Gastroesophageal sphincter (tissue), 3 donors: Measurements from ENCODE around the gene TXLNA.

Experiments
- EP300 ChIP-seq: sonication (generic); formaldehyde crosslinking; IDR thresholded peaks from one replicate; pipeline ENCODE4 v1.6.1; 2017; ENCODE audit warnings: antibody characterized with exemption, mild to moderate bottlenecking
- POLR2A ChIP-seq, 2 donors: fragments of 450-650 bp; IDR thresholded peaks; one replicate each; pipeline ENCODE4 v1.6.1; 2017; ENCODE audit warnings: antibody characterized with exemption in 2 of 2, mild to moderate bottlenecking in 2 of 2, moderate library complexity in 1 of 2
- POLR2AphosphoS5 ChIP-seq: sonication (generic); formaldehyde crosslinking; IDR thresholded peaks from one replicate; pipeline ENCODE4 v1.6.1; 2017; ENCODE audit warnings: antibody characterized with exemption
- TF ChIP-seq, protein P1 (sequence below), 4 experiments: fragments of 200-600 bp in 2 of 4; fragments of 450-650 bp in 2 of 4; sonication (generic) in 1 of 4; IDR thresholded peaks; one replicate each; pipeline ENCODE4 v1.5.1; 2017 to 2019; ENCODE audit warnings: antibody characterized with exemption in 4 of 4, mild to moderate bottlenecking in 2 of 4, moderate library complexity in 2 of 4

DNA sequence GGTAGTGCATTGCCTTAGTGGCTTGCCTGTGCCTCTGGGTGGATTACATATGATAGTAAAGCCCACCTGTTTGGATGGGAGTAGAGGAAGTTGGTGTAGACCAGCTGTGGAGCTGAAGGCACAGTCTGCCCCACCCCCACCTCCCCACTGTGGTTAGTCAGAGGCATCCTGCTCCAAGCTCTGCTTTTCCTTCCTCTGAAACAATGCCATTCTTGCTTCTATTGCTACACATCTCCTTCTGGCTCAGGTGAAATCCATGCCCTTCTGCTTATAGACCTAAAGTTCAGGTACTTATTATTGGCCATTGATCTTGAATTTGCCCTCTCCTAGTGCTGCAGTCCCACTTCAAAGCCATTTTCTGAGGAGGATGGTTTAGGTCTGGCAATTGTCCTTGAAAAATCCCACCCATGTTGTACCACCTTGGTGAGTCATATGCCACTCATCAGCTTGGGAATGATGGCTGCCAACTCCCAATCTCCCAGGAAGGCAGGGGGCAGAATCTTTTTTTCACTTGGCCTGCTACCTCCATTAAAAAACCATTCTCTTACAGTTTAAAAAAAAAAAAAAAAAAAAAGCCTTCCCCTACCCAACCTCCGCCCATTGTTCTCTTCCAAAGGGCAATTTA, 6.7 kb upstream of the TXLNA start:
- no peak for TF ChIP-seq POLR2A (IDR thresholded peaks at IDR 0.05)
- TF ChIP-seq, protein P1, sequence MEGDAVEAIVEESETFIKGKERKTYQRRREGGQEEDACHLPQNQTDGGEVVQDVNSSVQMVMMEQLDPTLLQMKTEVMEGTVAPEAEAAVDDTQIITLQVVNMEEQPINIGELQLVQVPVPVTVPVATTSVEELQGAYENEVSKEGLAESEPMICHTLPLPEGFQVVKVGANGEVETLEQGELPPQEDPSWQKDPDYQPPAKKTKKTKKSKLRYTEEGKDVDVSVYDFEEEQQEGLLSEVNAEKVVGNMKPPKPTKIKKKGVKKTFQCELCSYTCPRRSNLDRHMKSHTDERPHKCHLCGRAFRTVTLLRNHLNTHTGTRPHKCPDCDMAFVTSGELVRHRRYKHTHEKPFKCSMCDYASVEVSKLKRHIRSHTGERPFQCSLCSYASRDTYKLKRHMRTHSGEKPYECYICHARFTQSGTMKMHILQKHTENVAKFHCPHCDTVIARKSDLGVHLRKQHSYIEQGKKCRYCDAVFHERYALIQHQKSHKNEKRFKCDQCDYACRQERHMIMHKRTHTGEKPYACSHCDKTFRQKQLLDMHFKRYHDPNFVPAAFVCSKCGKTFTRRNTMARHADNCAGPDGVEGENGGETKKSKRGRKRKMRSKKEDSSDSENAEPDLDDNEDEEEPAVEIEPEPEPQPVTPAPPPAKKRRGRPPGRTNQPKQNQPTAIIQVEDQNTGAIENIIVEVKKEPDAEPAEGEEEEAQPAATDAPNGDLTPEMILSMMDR (IDR thresholded peaks at IDR 0.05), result no peak
- no peak for TF ChIP-seq EP300
- no peak for TF ChIP-seq POLR2AphosphoS5
